ENCODE data around the gene GFOD1.
"Not testable (repeated sequence)": the region's sequence is repeated elsewhere in the genome, so short reads cannot be mapped to it uniquely, and the experiment has no call there.

GFOD1 gene

GRCh38 chr6:13348334-13349113 is 138.9 kb downstream of the GFOD1 start:
- no peak for DNase-seq

- DNase-seq, result no peak
Observed at GRCh38 chr6:13346245-13346644, 141.2 kb downstream of the GFOD1 start.

GRCh38 chr6:13342414-13343019 is 144.9 kb downstream of the GFOD1 start:
- no peak for DNase-seq

GRCh38 chr6:13339863-13340630 is 147.4 kb downstream of the GFOD1 start:
- no peak for DNase-seq

- DNase-seq, result no peak
Observed at GRCh38 chr6:13338038-13338437, 149.4 kb downstream of the GFOD1 start.

- DNase-seq, result peak; percentile 84
Observed at GRCh38 chr6:13336553-13336952, 150.8 kb downstream of the GFOD1 start.

GRCh38 chr6:13334953-13335352 is 152.4 kb downstream of the GFOD1 start:
- no peak for DNase-seq

- DNase-seq, result no peak
Observed at GRCh38 chr6:13332349-13332706, 155.1 kb downstream of the GFOD1 start.

- DNase-seq, result no peak
Observed at GRCh38 chr6:13331516-13332348, 155.7 kb downstream of the GFOD1 start.

GRCh38 chr6:13328875-13329183 is 158.6 kb downstream of the GFOD1 start:
- DNase-seq, result no peak

GRCh38 chr6:13328076-13328874 is 159.1 kb downstream of the GFOD1 start, which contains the start of gene TBC1D7:
Gene TBC1D7 (minus strand): TSS chr6:13328537. CDS start chr6:13326898, 1,639 bp downstream.
- peak; percentile 92 for DNase-seq

GRCh38 chr6:13327691-13328075 is 159.7 kb downstream of the GFOD1 start:
- no peak for DNase-seq

GRCh38 chr6:13326031-13326586 is 161.3 kb downstream of the GFOD1 start:
- DNase-seq, result not testable (repeated sequence)

- DNase-seq, result no peak
Observed at GRCh38 chr6:13319891-13320564, 167.4 kb downstream of the GFOD1 start.

- DNase-seq, result no peak
Observed at GRCh38 chr6:13318821-13319220, 168.6 kb downstream of the GFOD1 start.

- no peak for DNase-seq
Observed at GRCh38 chr6:13315896-13316295, 171.5 kb downstream of the GFOD1 start.

GRCh38 chr6:13314806-13315205 is 172.6 kb downstream of the GFOD1 start:
- DNase-seq, result no peak

- DNase-seq, result no peak
Observed at GRCh38 chr6:13311155-13311554, 176.2 kb downstream of the GFOD1 start.

GRCh38 chr6:13308332-13308731 is 179.1 kb downstream of the GFOD1 start:
- no peak for DNase-seq

Data from stimulated activated CD4-positive, alpha-beta T cell treated with anti-CD3 and anti-CD28 coated beads, Interleukin-4, amount 100 ng/mL, for 24 hours (primary cell).